Vagina (tissue), 2 donors: ENCODE results near the gene TFAP2D. TPM values are rescaled to one million over a fixed set of nuclear protein-coding genes. Genes with fewer than 3 reads are reported as not detected.

Source experiments
- DNase-seq, 2 donors: peaks; one replicate each; pipeline ENCODE4 v3.0.0-alpha.2; 2017; ENCODE audit errors: extremely low spot score in 2 of 2
- H3K27ac ChIP-seq: fragments of 200-600 bp; sonication (generic); one replicate; pipeline ENCODE4 v1.5.1; 2019
- H3K27me3 ChIP-seq: fragments of 200-600 bp; sonication (generic); one replicate; pipeline ENCODE4 v1.5.1; 2019
- H3K36me3 ChIP-seq, 2 donors: fragments of 200-600 bp; sonication (generic); one replicate each; pipeline ENCODE4 v1.5.1; 2017 to 2019
- H3K4me1 ChIP-seq: fragments of 200-600 bp; sonication (generic); one replicate; pipeline ENCODE4 v1.5.1; 2019
- H3K4me3 ChIP-seq, 2 donors: fragments of 200-600 bp; sonication (generic); 1 replicate in 1 of 2; 2 replicates in 1 of 2; pipeline ENCODE4 v1.5.1; 2016 to 2019
- H3K9me3 ChIP-seq: fragments of 200-600 bp; sonication (generic); one replicate; pipeline ENCODE4 v1.5.1; 2019
- POLR2A ChIP-seq, 2 donors: fragments of 450-650 bp; IDR thresholded peaks; one replicate each; pipeline ENCODE4 v1.6.1; 2017; ENCODE audit warnings: antibody characterized with exemption in 2 of 2, mild to moderate bottlenecking in 2 of 2, moderate library complexity in 2 of 2
- POLR2AphosphoS5 ChIP-seq, 2 donors: sonication (generic); formaldehyde crosslinking; IDR thresholded peaks; one replicate each; pipeline ENCODE4 v1.9.0; 2017; ENCODE audit warnings: antibody characterized with exemption in 2 of 2, mild to moderate bottlenecking in 2 of 2, low read depth in 1 of 2; ENCODE audit not compliant: insufficient read depth in 1 of 2
- intact Hi-C: fragments of 100-400 bp; cut with DNase I; formaldehyde crosslinking; loops from one replicate; pipeline ENCODE4 v1.15.1; 2023
- total RNA-seq: library from RNA; depleted of rRNA; stranded (reverse); fragments of >200 nt; gene quantifications from one replicate; pipeline ENCODE4 v1.2.3, GENCODE V29; 2016
- TF ChIP-seq, protein P1 (sequence below), 3 experiments: fragments of 450-650 bp in 2 of 3; fragments of 200-600 bp in 1 of 3; sonication (generic) in 1 of 3; IDR thresholded peaks; one replicate each; pipeline ENCODE4 v1.5.1; 2017 to 2019; ENCODE audit warnings: antibody characterized with exemption in 3 of 3, mild to moderate bottlenecking in 2 of 3, moderate library complexity in 2 of 3

Gene TFAP2D
- total RNA-seq, 1 donor from 2014 or later: not detected

DNA sequence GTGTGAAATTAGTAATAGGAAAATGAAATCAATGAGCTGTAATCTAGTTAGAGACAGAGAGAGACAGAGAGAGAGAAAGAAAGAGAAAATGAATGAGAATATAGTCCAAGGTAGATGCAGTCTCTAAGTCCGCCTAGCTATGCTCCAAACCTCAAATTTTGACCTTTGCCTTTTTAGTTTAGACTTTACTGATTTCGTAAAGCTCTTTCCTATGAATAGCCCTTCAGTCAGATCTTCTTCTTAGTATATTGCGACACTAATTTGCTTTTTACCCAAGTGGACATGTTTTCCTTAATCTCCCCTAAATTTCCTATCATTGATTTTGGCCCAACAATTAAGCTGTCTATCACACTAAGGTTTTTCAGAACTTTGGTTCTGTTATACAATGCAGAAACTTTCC lies 49.5 kb downstream of the TFAP2D start:
- no peaks in the 10 kb centered on the region for H3K9me3 ChIP-seq
- intact Hi-C loops: no loop called here

DNA sequence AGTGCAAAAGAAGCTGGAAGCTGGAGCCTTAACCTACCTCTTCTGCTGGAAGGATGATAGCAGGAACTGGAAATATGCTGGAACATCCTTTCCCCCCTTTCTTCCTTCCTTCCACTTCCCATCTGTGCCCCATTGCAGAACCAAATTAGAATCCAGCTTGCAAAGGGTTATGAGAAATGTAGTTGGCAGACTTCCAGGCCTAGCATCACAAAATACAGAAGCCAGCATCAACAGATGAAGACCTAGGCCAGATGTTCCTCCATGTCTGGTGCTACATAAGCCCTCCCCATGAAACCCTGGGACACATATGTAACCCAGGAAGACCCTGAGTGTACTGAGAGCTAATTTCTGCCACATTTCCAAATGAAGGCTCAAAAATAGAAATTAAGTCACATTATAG lies 65.4 kb downstream of the TFAP2D start:
- Histone ChIP-seq H3K27me3 (no peaks in the 10 kb centered on the region), H3K4me1 (no peaks in the 10 kb centered on the region), H3K27ac (no peak overlapping the region), H3K36me3 (no peaks in the 10 kb centered on the region), H3K4me3 (no peak overlapping the region), H3K9me3 (no peaks in the 10 kb centered on the region)
- intact Hi-C loops: no loop called here
- DNase-seq: no peak
- TF ChIP-seq POLR2AphosphoS5 (IDR thresholded peaks at IDR 0.05; ENCODE audit: insufficient read depth in 1 of 2, low read depth in 1 of 2) (no peak), POLR2A (IDR thresholded peaks at IDR 0.05) (no peak)
- TF ChIP-seq, protein P1, sequence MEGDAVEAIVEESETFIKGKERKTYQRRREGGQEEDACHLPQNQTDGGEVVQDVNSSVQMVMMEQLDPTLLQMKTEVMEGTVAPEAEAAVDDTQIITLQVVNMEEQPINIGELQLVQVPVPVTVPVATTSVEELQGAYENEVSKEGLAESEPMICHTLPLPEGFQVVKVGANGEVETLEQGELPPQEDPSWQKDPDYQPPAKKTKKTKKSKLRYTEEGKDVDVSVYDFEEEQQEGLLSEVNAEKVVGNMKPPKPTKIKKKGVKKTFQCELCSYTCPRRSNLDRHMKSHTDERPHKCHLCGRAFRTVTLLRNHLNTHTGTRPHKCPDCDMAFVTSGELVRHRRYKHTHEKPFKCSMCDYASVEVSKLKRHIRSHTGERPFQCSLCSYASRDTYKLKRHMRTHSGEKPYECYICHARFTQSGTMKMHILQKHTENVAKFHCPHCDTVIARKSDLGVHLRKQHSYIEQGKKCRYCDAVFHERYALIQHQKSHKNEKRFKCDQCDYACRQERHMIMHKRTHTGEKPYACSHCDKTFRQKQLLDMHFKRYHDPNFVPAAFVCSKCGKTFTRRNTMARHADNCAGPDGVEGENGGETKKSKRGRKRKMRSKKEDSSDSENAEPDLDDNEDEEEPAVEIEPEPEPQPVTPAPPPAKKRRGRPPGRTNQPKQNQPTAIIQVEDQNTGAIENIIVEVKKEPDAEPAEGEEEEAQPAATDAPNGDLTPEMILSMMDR (IDR thresholded peaks at IDR 0.05): no peak

More for the DNA sequence above, 49.5 kb downstream of the TFAP2D start:
- Histone ChIP-seq H3K4me1 (no peaks in the 10 kb centered on the region), H3K36me3 (no peaks in the 10 kb centered on the region), H3K27me3 (no peaks in the 10 kb centered on the region), H3K27ac (no peak overlapping the region), H3K4me3 (no peak overlapping the region)
- TF ChIP-seq POLR2AphosphoS5 (IDR thresholded peaks at IDR 0.05; ENCODE audit: insufficient read depth in 1 of 2, low read depth in 1 of 2) (no peak), POLR2A (IDR thresholded peaks at IDR 0.05) (no peak)
- TF ChIP-seq, protein P1 (IDR thresholded peaks at IDR 0.05): no peak
- DNase-seq: no peak

DNA sequence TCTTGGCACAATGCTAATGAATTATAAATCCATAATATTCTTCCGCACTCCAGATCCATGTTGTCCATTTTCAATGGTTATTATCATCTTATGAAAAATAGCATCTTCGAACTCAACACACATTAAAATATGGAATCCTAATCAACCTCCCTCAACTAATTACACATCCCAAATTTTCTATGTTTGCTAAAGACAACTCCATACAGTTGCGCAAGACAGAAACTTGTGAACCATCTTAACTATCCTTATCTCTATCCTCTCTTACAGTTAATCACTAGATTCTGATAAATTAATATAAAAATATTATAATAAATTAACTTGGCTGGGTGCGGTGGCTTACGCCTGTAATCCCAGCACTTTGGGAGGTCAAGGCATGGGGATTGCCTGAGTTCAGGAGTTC lies 67.1 kb downstream of the TFAP2D start:
- Histone ChIP-seq H3K27ac (no peak overlapping the region), H3K4me3 (no peak overlapping the region), H3K27me3 (no peaks in the 10 kb centered on the region), H3K36me3 (no peaks in the 10 kb centered on the region), H3K4me1 (no peaks in the 10 kb centered on the region), H3K9me3 (no peaks in the 10 kb centered on the region)
- intact Hi-C loops: no loop called here
- TF ChIP-seq POLR2AphosphoS5 (IDR thresholded peaks at IDR 0.05; ENCODE audit: insufficient read depth in 1 of 2, low read depth in 1 of 2) (no peak), POLR2A (IDR thresholded peaks at IDR 0.05) (no peak)
- TF ChIP-seq, protein P1 (IDR thresholded peaks at IDR 0.05): no peak
- DNase-seq: no peak

DNA sequence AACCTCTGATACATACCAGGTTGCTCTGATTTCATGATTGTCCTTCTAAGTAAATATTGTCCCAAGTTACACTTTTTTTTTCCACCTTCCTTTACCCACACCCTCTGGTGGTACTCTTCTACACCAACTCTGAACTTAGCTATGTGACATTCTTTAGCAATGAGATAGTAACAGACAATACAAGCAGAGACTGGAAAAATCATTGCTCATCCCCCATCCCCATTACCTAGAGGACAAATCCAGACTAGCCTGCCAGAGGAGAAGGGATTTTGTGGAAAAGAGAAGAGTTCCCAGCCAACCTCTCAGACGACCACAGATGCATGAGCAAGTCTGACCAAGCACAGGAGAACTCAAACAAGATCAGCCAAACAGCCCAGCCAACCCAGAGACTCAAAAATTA lies 72.6 kb downstream of the TFAP2D start:
- Histone ChIP-seq H3K27me3 (no peaks in the 10 kb centered on the region), H3K36me3 (no peaks in the 10 kb centered on the region), H3K27ac (no peak overlapping the region), H3K4me1 (no peaks in the 10 kb centered on the region), H3K9me3 (no peaks in the 10 kb centered on the region), H3K4me3 (no peak overlapping the region)
- no peak for DNase-seq
- intact Hi-C loops: no loop called here
- TF ChIP-seq, protein P1 (IDR thresholded peaks at IDR 0.05): no peak
- TF ChIP-seq POLR2A (IDR thresholded peaks at IDR 0.05) (no peak), POLR2AphosphoS5 (IDR thresholded peaks at IDR 0.05; ENCODE audit: insufficient read depth in 1 of 2, low read depth in 1 of 2) (no peak)

DNA sequence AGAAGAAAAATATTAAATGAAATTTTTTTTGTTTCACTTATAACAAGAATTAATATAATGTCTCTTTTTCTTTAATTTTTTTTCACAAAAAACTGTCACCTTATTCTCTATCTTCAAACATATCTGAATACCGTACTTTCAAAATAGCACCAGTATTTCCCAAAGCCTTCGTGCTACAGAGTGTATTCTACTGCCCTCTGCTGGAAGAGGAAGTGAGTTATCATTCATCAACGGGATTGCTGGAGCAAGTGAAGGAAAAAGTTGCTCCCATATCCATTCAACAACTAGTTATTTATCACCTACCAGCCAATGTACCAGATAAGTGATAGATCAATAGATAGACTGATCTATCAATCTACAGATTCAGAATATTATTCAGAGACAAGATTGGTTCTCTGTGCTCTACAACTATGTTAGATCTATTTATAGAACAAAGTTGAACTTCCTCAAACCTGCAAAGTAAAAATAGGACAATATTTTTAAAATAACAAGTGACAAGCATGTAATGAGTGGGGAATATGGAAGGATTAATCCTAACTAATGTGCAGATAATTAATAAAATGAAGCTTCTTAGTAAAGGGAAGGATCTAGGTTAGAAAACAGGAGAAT lies 78.7 kb downstream of the TFAP2D start:
- no peak overlapping the region for H3K27ac ChIP-seq
- no peaks in the 10 kb centered on the region for H3K36me3 ChIP-seq
- no peak for DNase-seq
- TF ChIP-seq POLR2A (IDR thresholded peaks at IDR 0.05) (no peak), POLR2AphosphoS5 (IDR thresholded peaks at IDR 0.05; ENCODE audit: insufficient read depth in 1 of 2, low read depth in 1 of 2) (no peak)
- TF ChIP-seq, protein P1 (IDR thresholded peaks at IDR 0.05): peak in 2 of 3 experiments; percentile 18 to 33
- intact Hi-C loops: no loop called here
- no peaks in the 10 kb centered on the region for H3K27me3 ChIP-seq
- H3K4me3 ChIP-seq: no peak overlapping the region
- no peaks in the 10 kb centered on the region for H3K9me3 ChIP-seq
- H3K4me1 ChIP-seq: no peaks in the 10 kb centered on the region
